Nephron (organoid): ENCODE data around the gene EGR4.

Experiments used
- H3K27ac Mint-ChIP-seq, 3 experiments: 2 replicates each; pipeline ENCODE4 v1.8.0; 2020; ENCODE audit warnings: mixed read lengths in 3 of 3, mild to moderate bottlenecking in 2 of 3, moderate library complexity in 1 of 3
- H3K27me3 Mint-ChIP-seq: 2 replicates; pipeline ENCODE4 v1.8.0; 2021; ENCODE audit warnings: low read depth, mild to moderate bottlenecking, moderate library complexity, mixed read lengths
- H3K36me3 Mint-ChIP-seq: 2 replicates; pipeline ENCODE4 v1.8.0; 2020; ENCODE audit warnings: low read depth, mixed read lengths
- H3K4me1 Mint-ChIP-seq: 2 replicates; pipeline ENCODE4 v1.8.0; 2020; ENCODE audit warnings: mixed read lengths
- H3K4me3 Mint-ChIP-seq, 3 experiments: 2 replicates each; pipeline ENCODE4 v1.8.0; 2020; ENCODE audit warnings: mild to moderate bottlenecking in 3 of 3, mixed read lengths in 3 of 3, moderate library complexity in 2 of 3
- H3K9me3 Mint-ChIP-seq: 2 replicates; pipeline ENCODE4 v1.8.0; 2020; ENCODE audit warnings: mixed read lengths
- CTCF ChIP-seq, 3 experiments: fragments of 200-600 bp; sonication (generic); IDR thresholded peaks; one replicate each; pipeline ENCODE4 v1.5.0; 2021; ENCODE audit warnings: antibody characterized with exemption in 3 of 3; ENCODE audit not compliant: unreplicated experiment in 3 of 3

EGR4 gene

GRCh38 chr2:73292316-73292905 is 937 bp downstream of the EGR4 start:
- Mint-ChIP-seq H3K27me3 (peaks cover 99% of the 10 kb centered on the region), H3K36me3 (no peaks in the 10 kb centered on the region)

DNA sequence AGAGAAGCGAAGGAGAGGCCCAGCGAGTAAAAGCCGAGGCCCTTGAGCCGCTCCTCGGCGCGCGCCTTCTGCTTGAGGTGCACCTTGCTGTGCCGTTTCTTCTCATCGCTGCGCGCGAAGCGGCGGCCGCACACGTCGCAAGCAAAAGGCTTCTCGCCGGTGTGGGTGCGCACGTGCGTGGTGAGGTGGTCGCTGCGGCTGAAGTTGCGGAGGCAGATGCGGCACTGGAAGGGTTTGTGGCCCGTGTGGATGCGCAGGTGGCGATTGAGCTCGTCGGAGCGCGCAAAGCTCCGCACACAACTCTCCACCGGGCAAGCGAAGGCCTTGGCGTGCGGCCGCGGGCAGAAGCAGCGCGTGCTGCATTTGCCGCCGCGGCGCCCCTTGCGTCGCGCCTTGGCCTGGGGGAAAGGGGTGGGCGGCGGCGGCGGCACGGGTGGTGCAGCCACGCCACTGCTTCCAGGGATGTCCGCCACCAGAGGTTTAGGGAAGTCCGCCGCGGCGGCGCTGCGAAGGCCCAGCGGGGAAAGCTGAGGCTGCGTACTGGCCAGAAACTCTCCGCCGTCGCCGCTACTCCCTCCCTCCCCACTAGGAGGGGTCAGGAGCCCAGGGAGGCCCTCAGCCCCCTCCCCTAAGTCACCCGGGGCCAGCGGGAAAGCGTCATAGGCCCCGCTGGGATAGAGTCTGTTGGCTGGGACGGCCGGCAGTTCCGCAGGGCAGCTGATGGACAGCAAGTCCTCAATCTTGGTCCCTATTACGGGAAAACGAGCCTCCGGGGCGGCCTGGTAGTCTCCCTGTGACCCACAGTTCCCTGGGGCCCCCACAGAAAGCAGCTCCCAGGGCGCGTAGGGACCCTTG is 1.7 kb downstream of the EGR4 start:
- peaks cover 99% of the 10 kb centered on the region for H3K27me3 Mint-ChIP-seq
- H3K27ac Mint-ChIP-seq: no peak overlapping the region
- H3K36me3 Mint-ChIP-seq: no peaks in the 10 kb centered on the region
- TF ChIP-seq CTCF (IDR thresholded peaks at IDR 0.05; ENCODE audit: unreplicated experiment in 3 of 3): no peak
- peaks cover 6% of the 10 kb centered on the region for H3K4me1 Mint-ChIP-seq
- peak overlapping the region; percentile 77 to 85 (median 81) for H3K4me3 Mint-ChIP-seq
- H3K9me3 Mint-ChIP-seq: no peaks in the 10 kb centered on the region

More at GRCh38 chr2:73292316-73292905, 937 bp downstream of the EGR4 start:
- Mint-ChIP-seq H3K27ac (no peak overlapping the region), H3K4me3 (peak overlapping the region; percentile 7 to 85 (median 19)), H3K9me3 (no peaks in the 10 kb centered on the region), H3K4me1 (peaks cover 6% of the 10 kb centered on the region)
- no peak for TF ChIP-seq CTCF (IDR thresholded peaks at IDR 0.05; ENCODE audit: unreplicated experiment in 3 of 3)

DNA sequence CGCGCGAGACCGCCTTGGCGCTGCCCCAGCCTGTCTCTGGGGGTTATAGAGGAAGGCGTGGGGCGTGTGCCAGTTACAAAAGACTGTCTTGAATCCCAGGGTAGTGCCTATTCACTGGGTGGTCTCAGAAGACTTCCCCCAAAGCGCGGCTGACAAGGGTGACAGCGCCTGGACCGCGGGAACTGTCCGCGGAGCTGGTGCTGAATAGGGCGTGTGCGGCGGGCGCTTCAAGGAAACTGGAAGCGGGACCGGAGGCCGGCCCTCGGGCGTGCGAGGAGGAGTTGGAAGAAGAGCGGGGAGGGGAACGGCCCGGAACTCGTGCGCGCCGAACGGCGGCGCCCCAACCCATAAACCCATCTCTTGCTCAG is 2.3 kb downstream of the EGR4 start:
- Mint-ChIP-seq H3K4me1 (peaks cover 6% of the 10 kb centered on the region), H3K27me3 (peaks cover 99% of the 10 kb centered on the region), H3K4me3 (peak overlapping the region; percentile 77 to 85 (median 81)), H3K36me3 (no peaks in the 10 kb centered on the region), H3K27ac (no peak overlapping the region), H3K9me3 (no peaks in the 10 kb centered on the region)
- TF ChIP-seq CTCF (IDR thresholded peaks at IDR 0.05; ENCODE audit: unreplicated experiment in 3 of 3): no peak

DNA sequence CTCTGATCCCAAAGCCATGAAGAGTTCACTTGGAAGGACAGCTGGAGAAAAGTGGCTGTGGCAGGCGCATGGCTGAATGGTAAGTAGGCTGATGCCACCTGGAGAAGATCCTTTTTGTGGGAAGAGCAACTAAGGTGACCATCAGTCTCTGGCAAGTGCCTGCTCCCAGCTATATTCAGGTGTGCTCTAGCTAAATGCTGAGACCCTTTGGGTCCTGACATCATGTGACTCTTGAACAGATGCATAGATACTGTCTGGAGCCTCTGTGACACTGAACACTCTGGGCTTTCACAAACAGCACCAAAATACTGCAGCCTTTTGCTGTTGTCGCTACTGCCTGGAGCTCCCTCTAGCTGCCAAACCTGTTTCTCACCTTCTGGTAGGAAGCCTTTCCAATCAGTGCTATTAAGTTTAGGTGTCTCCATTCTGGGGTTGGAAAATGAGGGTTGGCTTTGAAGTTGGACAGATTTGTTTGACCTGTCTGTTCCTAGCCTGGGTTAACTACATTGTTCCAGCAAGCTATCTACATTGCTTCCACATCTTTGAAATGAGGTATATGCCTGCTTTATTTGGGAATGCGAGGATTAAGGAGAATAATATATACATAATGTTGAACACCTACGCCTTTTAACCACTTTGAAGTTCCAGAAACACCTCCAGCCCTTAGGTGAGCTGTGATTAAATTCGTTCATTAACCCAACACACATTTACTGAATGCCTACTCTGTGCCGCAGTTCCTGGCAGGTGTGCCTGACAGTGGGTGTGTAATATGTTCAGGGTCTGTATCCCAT is 3.1 kb downstream of the EGR4 start:
- Mint-ChIP-seq H3K4me1 (peaks cover 6% of the 10 kb centered on the region), H3K27me3 (peaks cover 99% of the 10 kb centered on the region), H3K4me3 (peak overlapping the region in 2 of 3 experiments; percentile 8 to 77), H3K27ac (no peak overlapping the region), H3K36me3 (no peaks in the 10 kb centered on the region), H3K9me3 (no peaks in the 10 kb centered on the region)
- peak in 2 of 3 experiments; percentile 21 to 36 for TF ChIP-seq CTCF (IDR thresholded peaks at IDR 0.05; ENCODE audit: unreplicated experiment in 3 of 3)

GRCh38 chr2:73289304-73289703 is 4.0 kb downstream of the EGR4 start:
- no peaks in the 10 kb centered on the region for H3K9me3 Mint-ChIP-seq
- H3K27ac Mint-ChIP-seq: no peak overlapping the region
- no peak overlapping the region for H3K4me3 Mint-ChIP-seq
- H3K27me3 Mint-ChIP-seq: peaks cover 97% of the 10 kb centered on the region
- peaks cover 6% of the 10 kb centered on the region for H3K4me1 Mint-ChIP-seq
- H3K36me3 Mint-ChIP-seq: no peaks in the 10 kb centered on the region
- no peak for TF ChIP-seq CTCF (IDR thresholded peaks at IDR 0.05; ENCODE audit: unreplicated experiment in 3 of 3)
